SK-N-SH (cell line): Measurements from ENCODE around the gene PRKG1. TPM values are rescaled to one million over a fixed set of nuclear protein-coding genes. Genes with fewer than 3 reads are reported as not detected.

Source experiments
- CTCF ChIA-PET: fragments of 300-600, 350-600 bp; formaldehyde crosslinking; extraction: SDS; loops from one replicate; lab custom pipeline; 2021; lab: Yijun Ruan, JAX
- POLR2A ChIA-PET: fragments of 350-600 bp; sonication (Branson Sonifier 250); formaldehyde crosslinking; extraction: SDS; loops from one replicate; lab custom pipeline; 2020; ENCODE audit warnings: antibody characterized with exemption, inconsistent platforms; lab: Yijun Ruan, JAX
- DNase-seq: peaks from one replicate; pipeline ENCODE4 v3.0.0; 2012
- H2AFZ ChIP-seq: fragments of 200-600 bp; sonication (generic); 2 replicates; pipeline ENCODE4 v1.8.1; 2016; ENCODE audit warnings: antibody characterized with exemption, mild to moderate bottlenecking, low read depth
- H3F3A ChIP-seq: fragments of 200-600 bp; sonication (generic); replicated peaks from 2 replicates; pipeline ENCODE3; 2016; ENCODE audit warnings: antibody characterized with exemption, mild to moderate bottlenecking; ENCODE audit not compliant: insufficient read depth
- H3K27ac ChIP-seq, 2 experiments: fragments of 200-500 bp in 1 of 2; fragments of 200-600 bp in 1 of 2; sonication (Bioruptor generic) in 1 of 2; sonication (generic), shearing (Covaris generic) in 1 of 2; 2 replicates each; pipeline versions ENCODE4 v1.5.1 to v1.6.1; 2014 to 2016; ENCODE audit warnings: low read depth in 2 of 2, inconsistent platforms in 1 of 2, low read length in 1 of 2, mild to moderate bottlenecking in 1 of 2, mixed read lengths in 1 of 2
- H3K27me3 ChIP-seq: fragments of 200-600 bp; sonication (generic), shearing (Covaris generic); 2 replicates; pipeline ENCODE4 v1.6.1; 2016; ENCODE audit warnings: mixed run types; ENCODE audit not compliant: insufficient read depth
- H3K36me3 ChIP-seq, 2 experiments: fragments of 200-500 bp in 1 of 2; fragments of 200-600 bp in 1 of 2; sonication (Bioruptor generic) in 1 of 2; sonication (generic) in 1 of 2; replicated peaks in 1 of 2; 2 replicates each; pipeline versions ENCODE3 to v1.5.1; 2014 to 2016; ENCODE audit warnings: low read length in 1 of 2, mild to moderate bottlenecking in 1 of 2; ENCODE audit not compliant: insufficient read depth in 2 of 2, control insufficient read depth in 1 of 2
- H3K4me1 ChIP-seq, 2 experiments: fragments of 200-500 bp in 1 of 2; fragments of 200-600 bp in 1 of 2; sonication (Bioruptor generic) in 1 of 2; sonication (generic), shearing (Covaris generic) in 1 of 2; 2 replicates each; pipeline versions ENCODE4 v1.5.1 to v1.6.1; 2014 to 2016; ENCODE audit warnings: low read depth in 1 of 2, low read length in 1 of 2, mixed run types in 1 of 2; ENCODE audit not compliant: insufficient read depth in 2 of 2, control insufficient read depth in 1 of 2
- H3K4me2 ChIP-seq: fragments of 200-600 bp; sonication (generic), shearing (Covaris generic); 2 replicates; pipeline ENCODE4 v1.6.1; 2017; ENCODE audit warnings: mixed run types
- H3K4me3 ChIP-seq, 2 experiments: fragments of 200-500 bp in 1 of 2; fragments of 200-600 bp in 1 of 2; sonication (Bioruptor generic) in 1 of 2; sonication (generic), shearing (Covaris generic) in 1 of 2; 2 replicates each; pipeline versions ENCODE4 v1.5.1 to v1.8.1; 2014 to 2016; ENCODE audit warnings: low read depth in 2 of 2, inconsistent platforms in 1 of 2, low read length in 1 of 2, mild to moderate bottlenecking in 1 of 2, mixed read lengths in 1 of 2, moderate library complexity in 1 of 2
- H3K79me2 ChIP-seq: fragments of 200-600 bp; sonication (generic); 2 replicates; pipeline ENCODE4 v1.8.1; 2017; ENCODE audit warnings: mild to moderate bottlenecking; ENCODE audit not compliant: insufficient read depth
- H3K9ac ChIP-seq: fragments of 200-600 bp; sonication (generic); 2 replicates; pipeline ENCODE4 v1.6.1; 2017; ENCODE audit warnings: mixed run types
- H3K9me2 ChIP-seq: fragments of 200-600 bp; sonication (generic); 2 replicates; pipeline ENCODE4 v1.6.1; 2017; ENCODE audit warnings: mixed run types
- H3K9me3 ChIP-seq: fragments of 200-600 bp; sonication (generic); 2 replicates; pipeline ENCODE4 v1.6.1; 2017; ENCODE audit warnings: mixed run types, mild to moderate bottlenecking, moderate library complexity
- H4K20me1 ChIP-seq: fragments of 200-600 bp; sonication (generic); 2 replicates; pipeline ENCODE4 v1.6.1; 2017; ENCODE audit warnings: mild to moderate bottlenecking, mixed run types; ENCODE audit not compliant: insufficient read depth
- CHD2 ChIP-seq: fragments of 150-350 bp; IDR thresholded peaks from 2 replicates; pipeline ENCODE4 v1.6.1; 2018; ENCODE audit warnings: low read length; ENCODE audit not compliant: partially characterized antibody
- EP300 ChIP-seq, 2 experiments: IDR thresholded peaks; 2 replicates each; pipeline versions ENCODE4 v1.4.0 to v1.6.1; 2012; ENCODE audit warnings: borderline replicate concordance in 1 of 2, low read depth in 1 of 2, low read length in 1 of 2
- EZH2phosphoT487 ChIP-seq: fragments of 200-600 bp; sonication (generic); IDR thresholded peaks from 2 replicates; pipeline ENCODE4 v1.6.1; 2017; ENCODE audit warnings: low read depth, mixed run types, mild to moderate bottlenecking, antibody characterized with exemption, moderate library complexity, borderline replicate concordance
- FOSL2 ChIP-seq: IDR thresholded peaks from 2 replicates; pipeline ENCODE4 v1.4.0; 2012; ENCODE audit warnings: low read depth, mild to moderate bottlenecking, moderate library complexity, borderline replicate concordance
- FOXJ3 ChIP-seq: sonication (generic); formaldehyde crosslinking; IDR thresholded peaks from 2 replicates; pipeline ENCODE4 v1.5.1; 2020; ENCODE audit warnings: mild to moderate bottlenecking, missing genetic modification reagents
- GABPA ChIP-seq: IDR thresholded peaks from 2 replicates; pipeline ENCODE4 v1.4.0; 2012; ENCODE audit warnings: low read depth, mild to moderate bottlenecking
- JUND ChIP-seq: IDR thresholded peaks from 2 replicates; pipeline ENCODE4 v1.4.0; 2012
- MEF2A ChIP-seq: IDR thresholded peaks from 2 replicates; pipeline ENCODE4 v1.4.0; 2012; ENCODE audit warnings: low read depth, borderline replicate concordance
- MXI1 ChIP-seq: IDR thresholded peaks from 2 replicates; pipeline ENCODE4 v1.6.1; 2012; ENCODE audit warnings: mild to moderate bottlenecking, low read depth, low read length, improper control_type of control experiment
- NFIC ChIP-seq: IDR thresholded peaks from 2 replicates; pipeline ENCODE4 v1.4.0; 2012; ENCODE audit warnings: borderline replicate concordance
- NRF1 ChIP-seq: IDR thresholded peaks from 2 replicates; pipeline ENCODE4 v1.6.1; 2012; ENCODE audit warnings: low read depth, mild to moderate bottlenecking, low read length
- POLR2AphosphoS5 ChIP-seq: IDR thresholded peaks from 2 replicates; pipeline ENCODE4 v1.6.1; 2012; ENCODE audit warnings: low read depth, low read length
- RAD21 ChIP-seq: IDR thresholded peaks from 2 replicates; pipeline ENCODE4 v1.6.1; 2012; ENCODE audit warnings: mild to moderate bottlenecking, low read length
- RCOR1 ChIP-seq: fragments of 150-350 bp; IDR thresholded peaks from 2 replicates; pipeline ENCODE4 v1.6.1; 2017; ENCODE audit warnings: antibody characterized with exemption, low read length
- REST ChIP-seq: IDR thresholded peaks from 2 replicates; pipeline ENCODE4 v1.6.1; 2012; ENCODE audit warnings: mild to moderate bottlenecking, low read depth, low read length, moderate library complexity
- SIN3A ChIP-seq: IDR thresholded peaks from 2 replicates; pipeline ENCODE4 v1.6.1; 2012; ENCODE audit warnings: low read depth, mild to moderate bottlenecking, low read length, moderate library complexity, borderline replicate concordance
- SMC3 ChIP-seq: IDR thresholded peaks from 2 replicates; pipeline ENCODE4 v1.6.1; 2012; ENCODE audit warnings: low read depth, low read length, improper control_type of control experiment
- TAF1 ChIP-seq: IDR thresholded peaks from 2 replicates; pipeline ENCODE4 v1.6.1; 2012; ENCODE audit warnings: low read depth, mild to moderate bottlenecking, low read length, moderate library complexity, borderline replicate concordance
- USF2 ChIP-seq: fragments of 150-350 bp; IDR thresholded peaks from 2 replicates; pipeline ENCODE4 v1.6.1; 2017; ENCODE audit warnings: antibody characterized with exemption, low read length, low read depth, borderline replicate concordance
- ZBTB33 ChIP-seq: IDR thresholded peaks from 2 replicates; pipeline ENCODE4 v1.4.0; 2012; ENCODE audit warnings: low read depth, borderline replicate concordance
- WGBS: methylation state at CpG from one replicate; pipeline ENCODE4 v1.1.6; 2017; ENCODE audit warnings: low lambda C conversion rate; 5-methylcytosine and 5-hydroxymethylcytosine counted together
- polyA plus RNA-seq, 3 experiments: library from polyadenylated mRNA; depleted of rRNA; stranded (reverse); fragments of >200 nt; gene quantifications; 2 replicates each; pipeline ENCODE4 v1.2.3, GENCODE V29; 2012

PRKG1 gene
- polyA plus RNA-seq, 1 of the 3 experiments (the other 2 are of a cell fraction): 4.1 TPM

GRCh38 chr10:51547941-51548340 is 473.7 kb downstream of the PRKG1 start:
- ChIA-PET CTCF (no interaction called here), POLR2A (no interaction called here)
- H4K20me1 ChIP-seq: no peaks in the 10 kb centered on the region
- no peaks in the 10 kb centered on the region for H3K9me3 ChIP-seq
- H3K27ac ChIP-seq: no peak overlapping the region
- no peaks in the 10 kb centered on the region for H3K36me3 ChIP-seq
- H3K4me2 ChIP-seq: no peak overlapping the region
- no peaks in the 10 kb centered on the region for H3K79me2 ChIP-seq
- H3K9ac ChIP-seq: no peak overlapping the region
- H3K27me3 ChIP-seq: no peaks in the 10 kb centered on the region
- no peak overlapping the region for H3K4me3 ChIP-seq
- no peak for DNase-seq
- no peaks in the 10 kb centered on the region for H3F3A ChIP-seq
- no peaks in the 10 kb centered on the region for H3K4me1 ChIP-seq
- H3K9me2 ChIP-seq: no peaks in the 10 kb centered on the region
- TF ChIP-seq MXI1 (no peak), FOSL2 (no peak), EP300 (IDR thresholded peaks at IDR 0.05; ENCODE audit: borderline replicate concordance in 1 of 2, low read depth in 1 of 2, low read length in 1 of 2) (no peak), JUND (no peak)
- H2AFZ ChIP-seq: no peak overlapping the region
- WGBS: 37% methylated on average over 2 of the region's 2 CpGs

- Histone ChIP-seq H3K9ac (no peak overlapping the region), H3K9me3 (no peaks in the 10 kb centered on the region), H3K79me2 (no peaks in the 10 kb centered on the region), H3K36me3 (no peaks in the 10 kb centered on the region), H3K27me3 (no peaks in the 10 kb centered on the region), H3K27ac (no peak overlapping the region), H3K4me3 (no peak overlapping the region), H3K9me2 (no peaks in the 10 kb centered on the region), H2AFZ (no peak overlapping the region), H3K4me1 (no peaks in the 10 kb centered on the region), H3F3A (no peaks in the 10 kb centered on the region), H3K4me2 (no peak overlapping the region), H4K20me1 (no peaks in the 10 kb centered on the region)
- ChIA-PET POLR2A (no interaction called here), CTCF (no interaction called here)
- no peak for DNase-seq
- TF ChIP-seq NRF1 (no peak), POLR2AphosphoS5 (no peak), EP300 (IDR thresholded peaks at IDR 0.05; ENCODE audit: borderline replicate concordance in 1 of 2, low read depth in 1 of 2, low read length in 1 of 2) (no peak), TAF1 (no peak), RCOR1 (no peak), MEF2A (no peak), FOXJ3 (CRISPR knock-in tag) (no peak), EZH2phosphoT487 (no peak), ZBTB33 (no peak), SMC3 (no peak), NFIC (no peak), SIN3A (no peak), REST (no peak), RAD21 (no peak), CHD2 (no peak), USF2 (no peak), GABPA (no peak)
These were observed 478.6 kb downstream of the PRKG1 start for GRCh38 chr10:51552879-51553278.
